Left ventricle myocardium inferior (tissue), 1 donor: ENCODE results near the gene AGK. TPM values are rescaled to one million over a fixed set of nuclear protein-coding genes. Genes with fewer than 3 reads are reported as not detected.

Experiments used
- DNase-seq: peaks from one replicate; pipeline ENCODE4 v3.0.0-alpha.2; 2020
- H3K27ac ChIP-seq: fragments of 200-600 bp; replicated peaks from 2 replicates; pipeline ENCODE4 v1.8.0; 2021
- H3K27me3 ChIP-seq: fragments of 200-600 bp; 2 replicates; pipeline ENCODE4 v1.8.0; 2021; ENCODE audit warnings: low read depth
- H3K36me3 ChIP-seq: fragments of 200-600 bp; 2 replicates; pipeline ENCODE4 v1.8.0; 2021
- H3K4me1 ChIP-seq: fragments of 200-600 bp; 2 replicates; pipeline ENCODE4 v1.8.0; 2021
- H3K4me3 ChIP-seq: fragments of 200-600 bp; 2 replicates; pipeline ENCODE4 v1.8.0; 2021; ENCODE audit warnings: mild to moderate bottlenecking, moderate library complexity
- H3K9me3 ChIP-seq: fragments of 200-600 bp; replicated peaks from 2 replicates; pipeline ENCODE4 v1.8.0; 2021
- intact Hi-C: fragments of 100-400 bp; cut with micrococcal nuclease; formaldehyde crosslinking; loops from one replicate; pipeline ENCODE4 v1.11.0; 2022
- total RNA-seq: library from RNA; stranded (reverse); fragmentation: NEBNext Ultra II Directional; extraction: Animal tissue kit (Norgen Biotek cat#: 25700); gene quantifications from one replicate; pipeline ENCODE4 v1.2.1, GENCODE V29; 2021
- TF ChIP-seq, protein P1 (sequence below): fragments of 200-600 bp; IDR thresholded peaks from 2 replicates; pipeline ENCODE4 v1.8.0; 2021; ENCODE audit warnings: antibody characterized with exemption, mild to moderate bottlenecking, borderline replicate concordance
- donor health status: DM: no; HTN: yes; CAD: no; lungs with severe emphysema.

Gene AGK
- total RNA-seq, 1 donor from 2014 or later, result 37.8 TPM

GRCh38 chr7:141619745-141620144 lies 68.5 kb downstream of the AGK start:
- H3K4me1 ChIP-seq, result no peaks in the 10 kb centered on the region
- H3K9me3 ChIP-seq, result no peaks in the 10 kb centered on the region
- no peak overlapping the region for H3K27ac ChIP-seq
- no peak for DNase-seq
- H3K4me3 ChIP-seq, result no peak overlapping the region
- TF ChIP-seq, protein P1, sequence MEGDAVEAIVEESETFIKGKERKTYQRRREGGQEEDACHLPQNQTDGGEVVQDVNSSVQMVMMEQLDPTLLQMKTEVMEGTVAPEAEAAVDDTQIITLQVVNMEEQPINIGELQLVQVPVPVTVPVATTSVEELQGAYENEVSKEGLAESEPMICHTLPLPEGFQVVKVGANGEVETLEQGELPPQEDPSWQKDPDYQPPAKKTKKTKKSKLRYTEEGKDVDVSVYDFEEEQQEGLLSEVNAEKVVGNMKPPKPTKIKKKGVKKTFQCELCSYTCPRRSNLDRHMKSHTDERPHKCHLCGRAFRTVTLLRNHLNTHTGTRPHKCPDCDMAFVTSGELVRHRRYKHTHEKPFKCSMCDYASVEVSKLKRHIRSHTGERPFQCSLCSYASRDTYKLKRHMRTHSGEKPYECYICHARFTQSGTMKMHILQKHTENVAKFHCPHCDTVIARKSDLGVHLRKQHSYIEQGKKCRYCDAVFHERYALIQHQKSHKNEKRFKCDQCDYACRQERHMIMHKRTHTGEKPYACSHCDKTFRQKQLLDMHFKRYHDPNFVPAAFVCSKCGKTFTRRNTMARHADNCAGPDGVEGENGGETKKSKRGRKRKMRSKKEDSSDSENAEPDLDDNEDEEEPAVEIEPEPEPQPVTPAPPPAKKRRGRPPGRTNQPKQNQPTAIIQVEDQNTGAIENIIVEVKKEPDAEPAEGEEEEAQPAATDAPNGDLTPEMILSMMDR, result no peak
- intact Hi-C loops, result no loop called here
- H3K36me3 ChIP-seq, result peaks cover 38% of the 10 kb centered on the region
- no peaks in the 10 kb centered on the region for H3K27me3 ChIP-seq

GRCh38 chr7:141624763-141625162 lies 73.6 kb downstream of the AGK start:
- H3K4me3 ChIP-seq, result no peak overlapping the region
- DNase-seq, result no peak
- no peaks in the 10 kb centered on the region for H3K4me1 ChIP-seq
- intact Hi-C loops, result no loop called here
- peaks cover 39% of the 10 kb centered on the region for H3K36me3 ChIP-seq
- TF ChIP-seq, protein P1, result no peak
- H3K27me3 ChIP-seq, result no peaks in the 10 kb centered on the region
- no peaks in the 10 kb centered on the region for H3K9me3 ChIP-seq
- no peak overlapping the region for H3K27ac ChIP-seq

DNA sequence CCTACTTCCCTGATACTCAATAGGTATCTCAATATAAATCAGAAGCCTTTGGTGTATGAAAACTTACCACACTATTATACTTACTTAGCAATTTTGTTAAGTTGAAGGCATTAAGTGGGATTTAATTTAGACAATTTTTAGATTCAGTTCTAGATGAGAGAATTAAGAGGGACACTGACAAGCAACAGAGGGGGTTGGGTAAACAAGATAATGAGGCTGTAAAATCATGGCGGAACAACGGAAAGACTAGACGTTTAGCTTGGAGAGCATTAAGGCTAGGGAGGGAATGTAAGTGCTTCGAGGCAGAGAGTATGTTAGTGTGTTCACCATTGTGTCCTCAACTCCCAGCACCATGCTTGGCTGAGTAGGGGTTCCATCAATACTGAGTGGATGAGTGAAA lies 79.4 kb downstream of the AGK start:
- H3K36me3 ChIP-seq, result no peaks in the 10 kb centered on the region
- H3K4me3 ChIP-seq, result no peak overlapping the region
- TF ChIP-seq, protein P1, result no peak
- intact Hi-C loops, result no loop called here
- DNase-seq, result no peak
- no peaks in the 10 kb centered on the region for H3K9me3 ChIP-seq
- H3K27ac ChIP-seq, result no peak overlapping the region
- H3K4me1 ChIP-seq, result peaks cover 9% of the 10 kb centered on the region
- H3K27me3 ChIP-seq, result no peaks in the 10 kb centered on the region

DNA sequence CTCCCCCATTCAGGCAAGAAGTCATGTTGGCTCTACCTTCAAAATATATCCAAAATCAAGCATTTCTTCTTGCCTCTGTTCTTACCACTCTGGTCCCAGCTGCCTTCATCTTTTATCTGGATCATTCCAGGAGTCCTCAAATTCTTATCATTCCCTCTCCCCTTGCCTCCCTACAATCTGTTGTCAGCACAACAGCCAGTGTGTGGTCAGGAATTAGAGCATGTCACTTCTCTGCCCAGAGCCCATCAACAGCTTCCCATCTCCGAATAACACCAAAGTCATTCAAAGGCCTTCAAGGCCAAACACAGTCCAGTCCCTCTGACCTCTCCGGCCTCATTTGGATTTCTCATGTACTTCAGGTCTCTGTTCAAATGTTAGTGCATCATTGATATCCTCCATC lies 80.3 kb downstream of the AGK start:
- no peaks in the 10 kb centered on the region for H3K9me3 ChIP-seq
- H3K27me3 ChIP-seq, result no peaks in the 10 kb centered on the region
- peaks cover 9% of the 10 kb centered on the region for H3K4me1 ChIP-seq
- intact Hi-C loops, result no loop called here
- no peaks in the 10 kb centered on the region for H3K36me3 ChIP-seq
- no peak overlapping the region for H3K4me3 ChIP-seq
- no peak overlapping the region for H3K27ac ChIP-seq
- no peak for DNase-seq
- TF ChIP-seq, protein P1, result no peak

GRCh38 chr7:141634065-141634464 lies 82.9 kb downstream of the AGK start:
- no peaks in the 10 kb centered on the region for H3K27me3 ChIP-seq
- intact Hi-C loops, result no loop called here

More at GRCh38 chr7:141634065-141634464, 82.9 kb downstream of the AGK start:
- peaks cover 9% of the 10 kb centered on the region for H3K4me1 ChIP-seq
- no peak overlapping the region for H3K4me3 ChIP-seq
- no peak overlapping the region for H3K27ac ChIP-seq
- TF ChIP-seq, protein P1, result no peak
- no peaks in the 10 kb centered on the region for H3K9me3 ChIP-seq
- peaks cover 6% of the 10 kb centered on the region for H3K36me3 ChIP-seq
- no peak for DNase-seq
